ENCODE measurements around the gene GRM1.

The GRM1 gene

GRCh38 chr6:146028851-146029572, at the start of gene GRM1:
GRM1 (plus strand) TSS chr6:146029062; CDS start chr6:146029518, 456 bp downstream.
- DNase-seq, result no peak

GRCh38 chr6:146009338-146009737, 19.5 kb upstream of the GRM1 start:
- no peak for DNase-seq

GRCh38 chr6:146014233-146014632, 14.6 kb upstream of the GRM1 start:
- DNase-seq, result no peak

DNA sequence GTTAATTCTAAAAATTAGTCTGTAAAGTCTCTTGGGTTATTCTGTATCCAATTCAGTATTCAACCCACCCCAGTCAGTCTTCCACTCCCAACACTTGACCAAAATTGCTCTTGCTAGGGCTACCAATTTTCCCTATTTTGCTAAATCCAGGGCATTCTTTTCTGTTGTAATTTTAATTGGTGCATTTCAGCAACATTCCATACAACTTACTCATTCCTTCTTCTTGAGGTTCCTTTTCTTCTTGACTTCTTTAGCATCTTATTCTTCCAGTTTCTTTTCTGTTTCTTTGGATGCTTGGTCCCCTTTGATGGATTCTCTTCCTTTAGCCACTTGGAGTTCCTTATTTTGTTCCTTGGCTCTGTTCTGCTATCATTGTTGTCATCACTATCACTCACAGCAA, 11.2 kb upstream of the GRM1 start:
- no peak for DNase-seq

GRCh38 chr6:146026873-146027272, 2.0 kb upstream of the GRM1 start:
- no peak for DNase-seq

DNA sequence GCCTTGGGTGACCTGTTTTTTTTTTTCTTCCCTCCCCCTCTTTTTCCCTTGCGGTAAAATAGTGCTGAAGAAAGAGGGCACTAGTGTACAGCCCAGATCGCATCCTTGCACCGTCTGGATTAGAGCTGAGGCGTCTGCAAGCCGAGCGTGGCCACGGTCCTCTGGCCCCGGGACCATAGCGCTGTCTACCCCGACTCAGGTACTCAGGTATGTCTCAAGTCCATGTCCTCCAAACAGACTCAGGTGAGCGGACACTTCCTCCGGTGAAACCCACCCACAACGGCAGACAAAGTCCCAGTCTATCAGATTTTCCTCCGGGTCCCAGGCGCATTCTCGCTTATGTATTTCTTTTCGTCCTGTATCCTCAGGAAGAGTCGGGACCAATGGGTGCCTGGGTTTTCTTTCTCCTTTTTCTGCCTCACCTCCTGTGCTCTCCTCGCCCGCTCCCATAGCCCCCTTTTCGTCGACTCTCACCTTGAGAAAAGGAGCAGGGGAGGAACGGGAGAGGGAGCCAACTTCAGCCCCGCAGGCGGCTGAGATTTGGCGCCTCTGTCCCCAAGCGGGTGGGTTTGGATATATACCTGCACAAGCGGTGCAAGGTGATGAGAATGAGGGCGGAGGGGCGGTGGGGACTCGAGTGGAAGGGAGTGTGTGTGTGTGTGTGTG, 1.1 kb upstream of the GRM1 start:
- no peak for DNase-seq

DNA sequence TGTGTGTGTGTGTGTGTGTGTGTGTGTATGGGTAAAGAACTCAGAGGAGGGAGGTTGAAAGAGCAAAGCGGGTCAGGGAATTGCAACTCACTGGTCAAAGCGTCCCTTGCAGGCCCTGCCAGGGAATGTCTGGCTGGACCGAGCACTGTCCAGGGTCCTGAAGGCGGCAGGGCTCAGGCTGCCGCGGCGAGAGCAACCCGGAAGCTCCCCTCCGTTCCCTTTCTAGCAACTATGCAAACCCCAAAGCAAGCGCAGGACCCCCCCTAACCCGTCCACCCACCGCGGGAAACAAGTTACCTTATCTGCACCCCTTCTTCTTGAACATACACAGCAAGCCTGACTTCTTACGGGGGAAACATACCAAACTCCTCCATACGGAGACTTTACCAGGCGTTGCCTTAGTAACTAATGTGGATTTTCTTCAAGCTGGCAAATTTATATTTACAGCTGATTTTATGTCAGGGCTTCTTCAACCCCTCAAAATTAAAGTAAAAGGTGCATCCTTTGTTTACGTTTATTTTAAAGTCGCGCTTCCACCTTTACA, 538 bp upstream of the GRM1 start:
- DNase-seq, result peak; percentile 51

DNA sequence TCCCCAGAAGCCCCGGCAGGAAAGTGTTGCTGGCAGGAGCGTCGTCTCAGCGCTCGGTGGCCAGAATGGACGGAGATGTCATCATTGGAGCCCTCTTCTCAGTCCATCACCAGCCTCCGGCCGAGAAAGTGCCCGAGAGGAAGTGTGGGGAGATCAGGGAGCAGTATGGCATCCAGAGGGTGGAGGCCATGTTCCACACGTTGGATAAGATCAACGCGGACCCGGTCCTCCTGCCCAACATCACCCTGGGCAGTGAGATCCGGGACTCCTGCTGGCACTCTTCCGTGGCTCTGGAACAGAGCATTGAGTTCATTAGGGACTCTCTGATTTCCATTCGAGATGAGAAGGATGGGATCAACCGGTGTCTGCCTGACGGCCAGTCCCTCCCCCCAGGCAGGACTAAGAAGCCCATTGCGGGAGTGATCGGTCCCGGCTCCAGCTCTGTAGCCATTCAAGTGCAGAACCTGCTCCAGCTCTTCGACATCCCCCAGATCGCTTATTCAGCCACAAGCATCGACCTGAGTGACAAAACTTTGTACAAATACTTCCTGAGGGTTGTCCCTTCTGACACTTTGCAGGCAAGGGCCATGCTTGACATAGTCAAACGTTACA, 817 bp downstream of the GRM1 start:
- no peak for DNase-seq

GRCh38 chr6:146032387-146032786, 3.5 kb downstream of the GRM1 start:
- no peak for DNase-seq

GRCh38 chr6:146040360-146040759, 11.5 kb downstream of the GRM1 start:
- DNase-seq, result no peak

DNA sequence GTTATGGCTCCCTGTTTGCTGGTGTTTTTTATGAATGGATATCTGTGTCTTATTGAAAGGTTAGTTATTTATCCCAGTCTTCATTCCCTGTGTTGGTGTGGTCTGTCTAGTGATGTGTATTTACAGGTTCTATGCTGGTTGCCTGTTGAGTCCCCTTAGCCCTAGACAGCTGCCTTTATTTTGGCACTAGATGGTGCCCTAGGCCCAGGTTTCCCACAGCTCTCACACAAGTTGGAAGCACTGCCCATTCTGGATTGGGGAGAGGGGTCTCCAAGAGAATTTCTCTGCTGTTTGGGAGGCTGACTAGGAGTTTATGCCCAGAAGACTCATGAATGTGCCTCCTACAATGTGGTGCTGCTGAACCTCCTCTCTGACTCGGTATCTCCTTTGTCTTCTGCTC, 12.4 kb downstream of the GRM1 start:
- no peak for DNase-seq

DNA sequence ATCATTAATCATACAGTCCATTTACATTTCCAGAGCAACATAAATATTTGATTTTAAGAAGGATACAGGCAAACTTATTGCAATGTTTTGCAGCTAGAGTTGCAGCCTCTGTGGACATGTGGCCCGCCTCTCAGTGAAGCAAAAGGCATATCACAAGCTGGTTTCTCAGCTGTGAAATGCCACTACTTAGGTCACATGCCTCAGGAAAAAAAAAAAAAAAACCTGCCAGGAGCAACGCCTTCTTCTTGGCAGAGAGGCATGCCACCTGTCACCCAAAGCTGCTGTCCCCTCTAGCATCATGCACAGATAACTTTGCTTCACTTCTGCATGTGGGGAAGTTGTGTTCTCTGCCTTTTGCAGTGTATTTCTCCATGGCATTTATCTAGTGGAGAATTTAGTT, 18.5 kb downstream of the GRM1 start:
- no peak for DNase-seq

- DNase-seq, result no peak
Measured at GRCh38 chr6:146050168-146050567, 21.3 kb downstream of the GRM1 start.

- no peak for DNase-seq
Measured at GRCh38 chr6:146056506-146056905, 27.6 kb downstream of the GRM1 start.

- DNase-seq, result no peak
Measured at GRCh38 chr6:146065690-146066089, 36.8 kb downstream of the GRM1 start.

DNA sequence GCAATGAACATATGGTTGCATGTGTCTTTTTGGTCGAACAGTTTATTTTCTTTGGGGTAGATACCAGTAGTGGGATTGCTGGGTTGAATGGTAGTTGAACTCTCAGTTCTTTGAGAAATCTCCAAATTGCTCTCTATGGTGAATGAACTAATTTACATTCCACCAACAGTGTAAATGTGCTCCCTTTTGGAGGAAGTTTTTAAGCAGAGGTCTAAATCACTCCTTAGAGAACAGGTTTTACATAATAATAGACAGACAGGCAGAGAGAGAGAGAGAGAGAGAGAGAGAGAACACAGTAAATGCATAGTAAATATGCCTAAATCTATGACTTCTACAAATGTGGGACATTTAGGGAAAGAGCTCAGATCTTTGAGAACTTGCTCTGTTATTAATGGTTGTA, 37.6 kb downstream of the GRM1 start:
- no peak for DNase-seq

GRCh38 chr6:146071781-146072180, 42.9 kb downstream of the GRM1 start:
- DNase-seq, result no peak

DNA sequence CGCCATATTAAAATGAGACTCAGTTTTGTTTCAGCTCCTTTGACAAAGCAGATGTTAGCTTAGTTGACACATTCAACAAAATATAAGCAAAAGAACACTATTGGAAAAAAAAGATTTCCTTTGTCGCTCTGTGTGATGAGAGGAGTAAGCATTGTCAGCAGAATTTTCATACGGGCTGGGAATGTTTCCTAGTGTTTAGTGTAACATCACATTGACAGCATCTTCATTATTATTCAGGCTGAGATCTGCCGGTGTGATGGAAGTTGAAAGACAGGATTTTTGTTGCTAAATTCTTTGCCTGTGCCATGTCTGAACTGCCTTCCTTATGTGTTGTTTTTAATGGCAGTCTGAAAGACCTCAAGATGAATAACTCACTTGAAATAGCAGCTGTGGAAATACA, 49.1 kb downstream of the GRM1 start:
- DNase-seq, result no peak

DNA sequence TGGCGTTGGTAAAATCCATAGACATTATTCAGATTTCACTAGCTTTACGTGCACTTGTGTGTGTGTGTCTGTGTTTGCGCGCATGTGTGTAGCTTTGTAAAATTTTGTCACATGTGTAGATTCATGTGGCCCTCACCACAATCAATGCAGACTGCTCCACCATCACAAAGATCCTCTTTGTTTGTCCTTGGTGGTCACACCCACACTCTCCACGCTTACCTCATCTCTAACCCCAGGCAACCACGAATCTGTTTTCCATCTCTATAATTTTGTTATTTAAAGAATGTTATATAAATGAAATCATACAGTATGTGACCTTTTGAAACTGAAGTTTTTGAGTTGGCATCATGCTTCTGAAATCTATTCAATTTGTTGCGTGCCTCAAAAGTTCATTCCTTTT, 58.5 kb downstream of the GRM1 start:
- DNase-seq, result no peak

- no peak for DNase-seq
Measured at GRCh38 chr6:146090474-146090873, 61.6 kb downstream of the GRM1 start.

DNA sequence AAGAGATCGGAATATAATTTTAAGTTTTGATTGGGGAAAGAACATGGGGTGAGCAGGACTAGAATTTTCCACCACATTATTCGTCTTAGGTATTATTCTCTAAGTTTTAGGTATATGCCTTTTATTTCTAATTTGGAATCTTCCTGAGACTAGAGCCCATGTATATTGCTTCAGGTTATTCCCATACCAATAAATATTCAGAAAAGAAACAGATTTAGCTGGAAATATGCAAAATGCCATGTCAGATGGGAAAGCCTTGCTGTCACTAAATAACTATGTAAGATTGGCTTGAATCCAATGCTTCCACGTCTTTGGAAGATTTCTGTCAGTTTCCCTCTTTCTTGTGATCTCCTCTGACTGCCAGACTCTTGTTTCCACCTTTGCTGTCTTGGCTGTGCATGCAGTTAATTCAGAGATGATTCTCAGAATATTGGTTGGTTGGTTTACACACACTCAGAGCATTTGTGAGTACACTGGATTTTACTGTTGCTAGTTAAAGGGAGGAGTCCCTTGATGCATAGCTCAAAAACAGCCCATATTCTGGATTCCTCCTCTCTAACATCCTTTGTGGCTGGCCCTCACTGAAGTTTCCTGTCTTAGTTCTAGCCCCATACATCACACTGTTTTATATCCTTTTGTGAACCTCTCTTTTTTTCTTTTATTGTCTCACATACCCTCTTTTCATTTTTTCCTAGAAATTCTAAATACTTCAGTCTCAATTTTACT, 64.3 kb downstream of the GRM1 start:
- DNase-seq, result no peak

DNA sequence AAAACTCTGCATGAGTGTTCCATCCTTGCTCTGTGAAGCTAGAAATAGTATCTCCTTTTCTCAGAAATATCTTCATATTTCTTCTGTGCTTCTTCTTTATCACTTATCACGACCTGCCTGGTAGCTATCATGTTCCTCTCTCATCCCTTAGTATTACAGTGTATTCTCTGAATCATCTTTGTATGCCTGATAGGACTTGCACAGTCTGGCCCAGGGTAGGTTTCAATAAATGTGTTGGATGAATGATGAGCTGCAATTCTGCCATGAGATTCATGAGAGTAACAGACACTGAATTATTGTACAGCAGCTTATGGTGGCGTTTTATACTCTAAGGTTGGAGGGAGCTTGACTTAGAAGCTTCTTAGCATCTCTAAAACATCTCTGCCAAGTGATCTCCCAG, 66.6 kb downstream of the GRM1 start:
- no peak for DNase-seq

DNA sequence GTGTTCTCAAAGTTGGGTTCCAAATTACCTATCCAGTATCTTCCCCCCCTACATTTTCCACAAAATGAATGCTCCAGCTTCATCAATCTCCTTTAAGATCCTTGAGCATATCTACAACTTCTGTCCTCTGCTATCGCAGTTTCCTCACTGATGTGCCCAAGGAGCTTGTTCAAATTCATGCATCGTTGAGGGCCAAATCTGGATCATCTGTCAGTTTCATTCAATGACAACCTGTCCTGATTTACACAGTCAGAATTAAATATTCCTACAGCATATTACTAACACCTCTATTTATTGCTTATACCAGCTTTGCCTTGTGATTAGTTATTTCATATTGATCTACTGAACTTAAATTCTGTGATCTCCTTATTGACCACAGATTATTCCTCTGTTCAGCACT, 68.7 kb downstream of the GRM1 start:
- no peak for DNase-seq

Data from stimulated activated CD4-positive, alpha-beta T cell treated with anti-CD3 and anti-CD28 coated beads, Interleukin-15, amount 100 ng/mL, for 24 hours (primary cell).